PC-9 (cell line): ENCODE measurements around the gene MYO5A. TPM values are rescaled to one million over a fixed set of nuclear protein-coding genes. Genes with fewer than 3 reads are reported as not detected.

ENCODE experiments used
- BruUV-seq: library from RNA; stranded (reverse); fragments of 400-500 nt; replicated peaks from 2 replicates; lab custom pipeline; 2021; lab: Mats Ljungman, UMichigan
- CTCF ChIA-PET: fragments of 300-600 bp; sonication (Branson Sonifier 250); formaldehyde crosslinking; loops from one replicate; lab custom pipeline; 2022; ENCODE audit warnings: antibody characterized with exemption; lab: Charles Lee
- POLR2A ChIA-PET: fragments of 300-600 bp; sonication (Branson Sonifier 250); formaldehyde crosslinking; loops from one replicate; lab custom pipeline; 2022; ENCODE audit warnings: antibody characterized with exemption; ENCODE audit not compliant: unreplicated experiment; lab: Charles Lee
- DNase-seq, 2 experiments: peaks; one replicate each; pipeline versions ENCODE4 v3.0.0 to v3.0.0-alpha.2; 2015 to 2022; ENCODE audit warnings: mixed read lengths in 1 of 2
- H2AFZ ChIP-seq: fragments of 200-600 bp; sonication (generic); 2 replicates; pipeline ENCODE4 v1.8.1; 2017; ENCODE audit warnings: antibody characterized with exemption
- H3F3A ChIP-seq: fragments of 200-600 bp; sonication (generic); 2 replicates; pipeline ENCODE4 v1.8.1; 2017; ENCODE audit warnings: antibody characterized with exemption, mild to moderate bottlenecking, low read depth; ENCODE audit not compliant: insufficient read depth
- H3K27ac ChIP-seq: fragments of 200-600 bp; sonication (generic); 2 replicates; pipeline ENCODE4 v1.6.1; 2016; ENCODE audit warnings: mixed run types
- H3K27me3 ChIP-seq: fragments of 200-600 bp; sonication (generic); 2 replicates; pipeline ENCODE4 v1.6.1; 2016; ENCODE audit warnings: low read depth, mixed run types; ENCODE audit not compliant: insufficient read depth
- H3K36me3 ChIP-seq: fragments of 200-600 bp; sonication (generic); 2 replicates; pipeline ENCODE4 v1.6.1; 2016; ENCODE audit warnings: low read depth, mixed run types
- H3K4me1 ChIP-seq: fragments of 200-600 bp; sonication (generic); replicated peaks from 2 replicates; pipeline ENCODE4 v1.6.1; 2016; ENCODE audit warnings: mixed run types; ENCODE audit not compliant: insufficient read depth
- H3K4me2 ChIP-seq: fragments of 200-600 bp; sonication (generic); 2 replicates; pipeline ENCODE4 v1.6.1; 2017; ENCODE audit warnings: mixed run types
- H3K4me3 ChIP-seq: fragments of 200-600 bp; sonication (generic); 2 replicates; pipeline ENCODE4 v1.6.1; 2016; ENCODE audit warnings: mixed run types
- H3K79me2 ChIP-seq: fragments of 200-600 bp; sonication (generic); 2 replicates; pipeline ENCODE4 v1.6.1; 2017; ENCODE audit warnings: low read depth, mixed run types
- H3K9me2 ChIP-seq: fragments of 200-600 bp; sonication (generic); 2 replicates; pipeline ENCODE4 v1.8.1; 2017; ENCODE audit warnings: mild to moderate bottlenecking; ENCODE audit not compliant: insufficient read depth
- H3K9me3 ChIP-seq: fragments of 200-600 bp; sonication (generic); 2 replicates; pipeline ENCODE4 v1.8.1; 2016; ENCODE audit warnings: low read depth; ENCODE audit not compliant: insufficient read depth
- H4K20me1 ChIP-seq: fragments of 200-600 bp; sonication (generic); 2 replicates; pipeline ENCODE4 v1.8.1; 2017; ENCODE audit not compliant: insufficient read depth
- CTCF ChIP-seq: fragments of 200-600 bp; sonication (generic); conservative IDR thresholded peaks from 2 replicates; pipeline ENCODE4 v1.6.1; 2017; ENCODE audit warnings: mixed run types, antibody characterized with exemption, mild to moderate bottlenecking, moderate library complexity
- EZH2 ChIP-seq: fragments of 200-600 bp; sonication (generic); IDR thresholded peaks from 2 replicates; pipeline ENCODE4 v1.8.0; 2017; ENCODE audit warnings: antibody characterized with exemption, low read depth
- intact Hi-C: fragments of 100-400 bp; cut with micrococcal nuclease; formaldehyde crosslinking; loops from one replicate; pipeline ENCODE4 v1.10.0; 2022; ENCODE audit not compliant: unreplicated experiment
- total RNA-seq: library from RNA; stranded (reverse); gene quantifications from 2 replicates; pipeline ENCODE4 v1.2.3, GENCODE V29; 2021

The MYO5A gene
- total RNA-seq, 1 experiment from 2014 or later = 10.7 TPM

GRCh38 chr15:52422001-52422400, 106.7 kb downstream of the MYO5A start:
- Histone ChIP-seq H3F3A (no peaks in the 10 kb centered on the region), H4K20me1 (no peaks in the 10 kb centered on the region), H3K4me1 (no peaks in the 10 kb centered on the region), H3K79me2 (no peaks in the 10 kb centered on the region), H3K36me3 (no peaks in the 10 kb centered on the region), H3K4me2 (no peak overlapping the region), H3K27ac (no peak overlapping the region), H2AFZ (no peak overlapping the region), H3K9me3 (no peaks in the 10 kb centered on the region), H3K27me3 (no peaks in the 10 kb centered on the region), H3K4me3 (no peak overlapping the region), H3K9me2 (no peaks in the 10 kb centered on the region)
- ChIA-PET CTCF (no interaction called here), POLR2A (interaction anchor here (0.6 kb wide), 1 partner anchor 73 kb away, joined by 5 read pairs; no protein-coding TSS in a partner anchor)
- BruUV-seq = no TSS peak
- no peak for TF ChIP-seq CTCF
- TF ChIP-seq EZH2 = no peak
- DNase-seq = no peak
- intact Hi-C loops = no loop called here

GRCh38 chr15:52421029-52421428, 107.7 kb downstream of the MYO5A start:
- CTCF ChIA-PET = interaction anchor here (0.7 kb wide), 1 partner anchor 129 kb away, joined by 4 read pairs; no protein-coding TSS in a partner anchor
- H3K79me2 ChIP-seq = no peaks in the 10 kb centered on the region
- H3K9me2 ChIP-seq = no peaks in the 10 kb centered on the region
- H3K36me3 ChIP-seq = no peaks in the 10 kb centered on the region
- no peak overlapping the region for H3K4me3 ChIP-seq
- no TSS peak for BruUV-seq
- intact Hi-C loops = no loop called here
- no peak overlapping the region for H3K27ac ChIP-seq
- POLR2A ChIA-PET = no interaction called here
- H3K9me3 ChIP-seq = no peaks in the 10 kb centered on the region
- H3F3A ChIP-seq = no peaks in the 10 kb centered on the region
- no peak overlapping the region for H2AFZ ChIP-seq
- no peaks in the 10 kb centered on the region for H3K4me1 ChIP-seq
- TF ChIP-seq CTCF (no peak), EZH2 (no peak)
- H3K27me3 ChIP-seq = no peaks in the 10 kb centered on the region
- no peak overlapping the region for H3K4me2 ChIP-seq
- no peak for DNase-seq
- H4K20me1 ChIP-seq = no peaks in the 10 kb centered on the region

- H3K9me3 ChIP-seq = no peaks in the 10 kb centered on the region
- POLR2A ChIA-PET = no interaction called here
- no peaks in the 10 kb centered on the region for H4K20me1 ChIP-seq
- CTCF ChIA-PET = no interaction called here
- no peaks in the 10 kb centered on the region for H3F3A ChIP-seq
- H3K4me3 ChIP-seq = no peak overlapping the region
- H3K9me2 ChIP-seq = no peaks in the 10 kb centered on the region
- H3K4me2 ChIP-seq = no peak overlapping the region
- no peaks in the 10 kb centered on the region for H3K4me1 ChIP-seq
- H3K27ac ChIP-seq = no peak overlapping the region
- H3K27me3 ChIP-seq = no peaks in the 10 kb centered on the region
- no peak for DNase-seq
- no peak for TF ChIP-seq CTCF
- TF ChIP-seq EZH2 = no peak
- BruUV-seq = no TSS peak
- H3K79me2 ChIP-seq = no peaks in the 10 kb centered on the region
- intact Hi-C loops = no loop called here
- no peaks in the 10 kb centered on the region for H3K36me3 ChIP-seq
- H2AFZ ChIP-seq = no peak overlapping the region
These were observed 109.2 kb downstream of the MYO5A start for GRCh38 chr15:52419494-52419893.
